NOMO-1 (cell line): Measurements from ENCODE around the gene CMYA5.

Experiments used
- DNase-seq, 2 experiments: peaks; one replicate each; lab custom pipeline; 2025; ENCODE audit not compliant: unreplicated experiment in 2 of 2; lab: John Stamatoyannopoulos, UW

The CMYA5 gene

GRCh38 chr5:79832911-79833310 is 143.3 kb downstream of the CMYA5 start:
- no peak for DNase-seq

- DNase-seq, result no peak
These were observed 144.6 kb downstream of the CMYA5 start for GRCh38 chr5:79834098-79834753.

- no peak for DNase-seq
These were observed 145.4 kb downstream of the CMYA5 start for GRCh38 chr5:79834754-79835714.

DNA sequence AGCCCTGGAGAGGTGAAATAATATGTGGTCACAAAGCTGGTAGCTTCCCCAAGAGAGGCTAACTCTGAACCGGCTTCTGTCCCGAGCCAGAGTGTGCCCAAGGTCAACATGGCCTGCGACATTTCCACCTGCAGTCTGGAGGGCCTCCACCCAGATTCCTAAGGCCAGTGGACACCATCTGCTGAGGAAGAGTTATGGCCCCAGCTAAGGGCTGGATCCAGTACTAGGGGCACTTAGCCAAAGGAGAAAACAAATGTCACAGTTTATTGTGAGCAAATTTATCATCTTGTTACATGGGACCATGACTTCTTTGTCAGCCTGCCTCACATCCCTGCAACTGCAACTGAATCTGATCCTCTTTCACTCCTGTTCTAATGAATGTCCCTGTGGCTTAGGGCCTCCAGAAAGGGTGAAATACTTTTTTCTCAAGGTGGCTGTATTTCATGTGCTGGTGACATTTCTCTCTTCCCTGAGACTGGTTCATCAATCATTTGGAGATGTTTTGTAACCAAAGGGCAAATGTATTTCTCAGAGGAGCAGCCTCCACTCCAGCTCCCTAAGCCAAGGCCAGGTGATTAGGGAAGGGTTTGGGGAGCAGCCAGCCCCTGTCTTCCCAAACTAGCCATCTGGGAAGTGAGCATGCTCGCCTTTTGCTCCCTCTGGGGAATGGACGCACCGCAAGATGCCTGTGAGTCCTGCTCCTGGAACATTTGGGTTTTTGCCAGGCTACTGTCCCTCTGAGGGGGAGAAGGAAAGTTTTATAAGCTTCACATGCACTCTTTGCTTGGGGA is 148.3 kb downstream of the CMYA5 start:
- no peak for DNase-seq

GRCh38 chr5:79840084-79840990 is 150.7 kb downstream of the CMYA5 start:
- no peak for DNase-seq

DNA sequence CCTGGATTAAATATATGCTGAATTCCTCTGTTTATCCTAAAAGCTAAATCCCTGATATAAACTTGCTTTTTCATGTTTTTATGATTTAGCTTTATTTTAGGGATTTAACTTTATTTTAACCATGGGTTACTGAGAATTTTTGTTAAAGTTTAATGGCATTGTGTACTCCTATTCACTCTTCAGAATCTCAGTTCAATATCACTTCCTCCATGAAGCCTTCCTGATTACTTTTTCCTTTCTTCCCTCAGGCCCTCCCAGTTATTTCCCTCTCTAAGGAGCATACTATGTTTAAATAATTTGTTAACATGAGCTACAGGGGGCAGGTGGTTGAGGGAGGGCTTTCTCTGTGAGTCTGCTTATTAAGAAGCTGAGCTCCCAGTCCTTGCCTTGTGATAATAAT is 151.5 kb downstream of the CMYA5 start:
- no peak for DNase-seq

- DNase-seq, result no peak
These were observed 152.6 kb downstream of the CMYA5 start for GRCh38 chr5:79842006-79842881.

DNA sequence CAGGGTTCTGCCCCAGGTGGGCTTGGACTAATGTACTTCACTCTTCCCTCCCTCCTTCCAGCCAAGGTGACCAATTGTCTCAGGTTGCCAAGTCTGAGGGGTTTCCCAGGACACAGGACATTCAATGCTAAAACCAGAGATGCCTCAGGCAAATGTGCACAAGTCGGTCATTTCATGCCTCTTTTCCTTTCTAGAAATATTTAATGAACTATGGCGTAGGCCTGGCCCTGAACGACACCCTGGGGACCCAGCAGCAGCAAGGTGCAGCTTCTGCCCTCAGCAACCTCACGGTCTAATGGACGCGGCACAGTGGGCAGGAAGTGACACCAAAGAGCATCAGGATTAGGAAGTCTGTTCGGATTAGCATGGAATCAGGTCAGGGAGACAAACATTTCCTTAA is 153.4 kb downstream of the CMYA5 start:
- DNase-seq, result no peak

- DNase-seq, result no peak
These were observed 154.1 kb downstream of the CMYA5 start for GRCh38 chr5:79843450-79844388.

DNA sequence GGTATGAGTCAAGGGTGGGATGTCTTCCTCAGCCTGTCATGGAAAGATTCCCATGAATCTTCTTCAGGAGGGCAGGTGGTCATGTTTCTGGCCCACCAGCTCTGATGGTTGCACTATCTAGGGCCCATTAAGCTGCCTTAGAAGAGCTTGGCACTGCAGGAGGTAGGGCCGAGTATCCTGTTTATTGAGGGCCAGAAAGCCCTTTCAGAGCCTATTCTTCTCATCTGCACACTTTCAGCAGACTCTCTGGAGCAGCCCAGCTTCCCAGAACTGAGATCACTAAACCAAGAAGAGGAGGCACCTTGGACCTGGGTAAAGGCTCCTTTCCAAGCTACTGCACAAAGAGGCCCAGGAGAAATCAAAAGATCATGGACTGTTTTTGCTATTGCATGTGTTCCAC is 154.9 kb downstream of the CMYA5 start:
- DNase-seq, result no peak

- no peak for DNase-seq
These were observed 156.0 kb downstream of the CMYA5 start for GRCh38 chr5:79845448-79846197.

- no peak for DNase-seq
These were observed 156.5 kb downstream of the CMYA5 start for GRCh38 chr5:79846198-79846521.

DNA sequence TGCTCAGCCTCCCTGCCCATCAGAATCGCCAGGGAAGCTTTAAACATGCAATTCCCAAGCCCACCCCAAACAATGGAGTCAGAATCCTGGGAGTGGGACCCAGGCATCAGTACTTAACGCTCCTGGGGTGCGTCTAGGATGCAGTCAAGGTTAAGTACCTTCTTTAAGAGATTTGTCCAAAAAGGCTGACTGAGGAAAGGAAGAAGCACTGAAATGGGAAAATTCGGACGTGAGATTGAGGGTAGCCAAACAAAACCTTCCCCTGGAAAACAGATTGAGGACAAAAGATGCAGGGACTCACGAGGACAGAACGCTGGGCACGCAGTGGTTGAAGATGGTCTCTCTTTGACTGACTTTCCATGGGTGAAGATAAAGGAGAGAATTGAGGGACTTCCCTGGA is 157.9 kb downstream of the CMYA5 start:
- DNase-seq, result no peak

DNA sequence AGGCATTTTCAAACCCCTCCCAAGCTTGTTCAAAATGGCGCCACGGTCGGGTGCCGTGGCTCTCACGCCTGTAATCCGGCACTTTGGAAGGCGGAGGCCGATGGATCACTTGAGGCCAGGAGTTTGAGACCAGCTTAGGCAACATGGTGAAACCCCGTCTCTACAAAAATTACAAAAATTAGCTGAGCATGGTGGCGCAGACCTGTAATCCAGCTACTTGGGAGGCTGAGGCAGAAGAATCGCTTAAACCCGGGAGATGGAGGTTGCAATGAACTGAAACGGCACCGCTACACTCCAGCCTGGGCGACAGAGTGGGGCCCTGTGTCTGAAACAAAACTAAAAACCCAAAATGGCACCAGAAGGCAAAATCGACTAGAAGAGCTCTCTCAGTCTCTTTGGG is 159.4 kb downstream of the CMYA5 start:
- no peak for DNase-seq
